ENCODE measurements around the gene HACL1. TPM values are rescaled to one million over a fixed set of nuclear protein-coding genes. Genes with fewer than 3 reads are reported as not detected.

Gene HACL1
- total RNA-seq, result 20.0 and 25.4 TPM in 2 replicates

GRCh38 chr3:15601399-15602145, at the start of gene HACL1, which contains the start of gene BTD:
Gene HACL1 (minus strand): TSS chr3:15601569. CDS start chr3:15601463, 106 bp downstream.
Gene BTD (plus strand): TSS chr3:15601745. CDS start chr3:15635440, 33,695 bp downstream.

GRCh38 chr3:15521573-15521965, 79.8 kb downstream of the HACL1 start, which contains the start of gene COLQ:
Gene COLQ (minus strand): TSS chr3:15521706. CDS start chr3:15521625, 81 bp downstream.

Other genes starting within 250 kb of the HACL1 start
- 15.8 and 29.4 TPM in 2 replicates for gene METTL6, start 174.0 kb downstream of the HACL1 start, total RNA-seq
- 12.2 and 21.1 TPM in 2 replicates for gene EAF1, start 174.0 kb downstream of the HACL1 start, total RNA-seq
- 0.43 and 2.0 TPM in 2 replicates for gene COLQ, start 79.9 kb downstream of the HACL1 start, total RNA-seq
- 27.9 and 41.2 TPM in 2 replicates for gene BTD, start 176 bp upstream of the HACL1 start, total RNA-seq
- 194 and 311 TPM in 2 replicates for gene ANKRD28, start 196.4 kb upstream of the HACL1 start, total RNA-seq